Sigmoid colon (tissue), 7 donors: ENCODE measurements around the gene JAM2. TPM values are rescaled to one million over a fixed set of nuclear protein-coding genes. Genes with fewer than 3 reads are reported as not detected.

Experiments
- DNase-seq: peaks from one replicate; pipeline ENCODE4 v3.0.0-alpha.2; 2019
- H3K27ac ChIP-seq, 4 donors: fragments of 200-600 bp; sonication (generic); one replicate each; pipeline ENCODE4 v1.5.1; 2016 to 2019; ENCODE audit warnings: mild to moderate bottlenecking in 1 of 4
- H3K27me3 ChIP-seq, 3 donors: fragments of 200-600 bp; sonication (generic); one replicate each; pipeline ENCODE4 v1.5.1; 2019; ENCODE audit warnings: mild to moderate bottlenecking in 1 of 3
- H3K36me3 ChIP-seq, 4 donors: fragments of 200-600 bp; sonication (generic); one replicate each; pipeline ENCODE4 v1.5.1; 2016 to 2019
- H3K4me1 ChIP-seq, 4 donors: fragments of 200-600 bp; sonication (generic); one replicate each; pipeline ENCODE4 v1.5.1; 2017 to 2019
- H3K4me3 ChIP-seq, 4 donors: fragments of 200-600 bp; sonication (generic); one replicate each; pipeline ENCODE4 v1.5.1; 2017 to 2019; ENCODE audit warnings: mild to moderate bottlenecking in 2 of 4, moderate library complexity in 1 of 4
- H3K9me3 ChIP-seq, 4 donors: fragments of 200-600 bp in 3 of 4; sonication (generic) in 3 of 4; one replicate each; pipeline versions ENCODE4 v1.5.1 to v1.6.1; 2013 to 2019
- EP300 ChIP-seq, 4 donors: sonication (generic); formaldehyde crosslinking; IDR thresholded peaks; one replicate each; pipeline ENCODE4 v1.6.1; 2017; ENCODE audit warnings: antibody characterized with exemption in 4 of 4
- POLR2A ChIP-seq, 2 donors: fragments of 450-650 bp; IDR thresholded peaks; one replicate each; pipeline ENCODE4 v1.6.1; 2016; ENCODE audit warnings: antibody characterized with exemption in 2 of 2, mild to moderate bottlenecking in 2 of 2, moderate library complexity in 2 of 2
- POLR2AphosphoS5 ChIP-seq, 4 donors: sonication (generic); formaldehyde crosslinking; IDR thresholded peaks; one replicate each; pipeline ENCODE4 v1.6.1; 2017; ENCODE audit warnings: antibody characterized with exemption in 4 of 4
- WGBS, 2 donors: extraction: QIAGEN DNeasy Blood & Tissue Kit; methylation state at CpG; one replicate each; pipeline ENCODE4 v1.1.7; 2013; 5-methylcytosine and 5-hydroxymethylcytosine counted together
- intact Hi-C: fragments of 100-400 bp; cut with DNase I; formaldehyde crosslinking; loops from one replicate; pipeline ENCODE4 v1.15.1; 2023
- polyA plus RNA-seq, 3 donors: library from polyadenylated mRNA; stranded (reverse); fragments of 200-250 nt; gene quantifications; one replicate each; pipeline ENCODE4 v1.2.3, GENCODE V29; 2013
- total RNA-seq, 4 donors: library from RNA; depleted of rRNA; stranded (reverse); fragments of >200 nt; gene quantifications; one replicate each; pipeline ENCODE4 v1.1.0, GENCODE V29; 2016
- TF ChIP-seq, protein P1 (sequence below), 4 experiments: fragments of 450-650 bp in 3 of 4; fragments of 200-600 bp in 1 of 4; IDR thresholded peaks; one replicate each; pipeline ENCODE4 v1.5.1; 2016 to 2019; ENCODE audit warnings: antibody characterized with exemption in 4 of 4, mild to moderate bottlenecking in 3 of 4, moderate library complexity in 2 of 4
- donor health status: healthy with polysubstance abuse.
- donor health status: Bipolar disorder and iron deficiency.
- donor health status: healthy.

The JAM2 gene
- total and polyA plus RNA-seq, 7 donors: 0.46 to 31.6 (median 13.0) TPM

DNA sequence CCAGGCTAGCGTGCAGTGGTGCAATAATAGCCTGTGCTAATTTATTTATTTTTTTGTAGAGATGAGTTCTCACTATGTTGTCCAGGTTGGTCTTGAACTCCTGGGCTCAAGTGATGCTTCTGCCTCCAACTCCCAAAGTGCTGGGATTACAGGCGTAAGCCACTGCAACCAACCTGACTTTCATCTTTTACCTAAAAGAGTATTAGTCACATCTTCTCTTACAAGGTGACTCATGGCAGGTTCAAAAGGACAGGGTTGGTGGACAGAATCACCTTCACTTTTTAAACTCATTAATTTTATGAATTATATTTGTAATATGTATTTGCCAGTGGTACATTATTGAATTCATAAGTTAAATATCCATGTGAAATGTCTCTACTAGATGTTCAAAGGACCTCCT, 18.1 kb downstream of the JAM2 start:
- no peak for DNase-seq
- Histone ChIP-seq H3K9me3 (no peaks in the 10 kb centered on the region), H3K4me3 (no peak overlapping the region), H3K4me1 (no peaks in the 10 kb centered on the region), H3K27me3 (no peaks in the 10 kb centered on the region), H3K36me3 (no peaks in the 10 kb centered on the region), H3K27ac (no peak overlapping the region)
- TF ChIP-seq POLR2AphosphoS5 (IDR thresholded peaks at IDR 0.05) (no peak), EP300 (IDR thresholded peaks at IDR 0.05) (no peak), POLR2A (IDR thresholded peaks at IDR 0.05) (no peak)
- TF ChIP-seq, protein P1, sequence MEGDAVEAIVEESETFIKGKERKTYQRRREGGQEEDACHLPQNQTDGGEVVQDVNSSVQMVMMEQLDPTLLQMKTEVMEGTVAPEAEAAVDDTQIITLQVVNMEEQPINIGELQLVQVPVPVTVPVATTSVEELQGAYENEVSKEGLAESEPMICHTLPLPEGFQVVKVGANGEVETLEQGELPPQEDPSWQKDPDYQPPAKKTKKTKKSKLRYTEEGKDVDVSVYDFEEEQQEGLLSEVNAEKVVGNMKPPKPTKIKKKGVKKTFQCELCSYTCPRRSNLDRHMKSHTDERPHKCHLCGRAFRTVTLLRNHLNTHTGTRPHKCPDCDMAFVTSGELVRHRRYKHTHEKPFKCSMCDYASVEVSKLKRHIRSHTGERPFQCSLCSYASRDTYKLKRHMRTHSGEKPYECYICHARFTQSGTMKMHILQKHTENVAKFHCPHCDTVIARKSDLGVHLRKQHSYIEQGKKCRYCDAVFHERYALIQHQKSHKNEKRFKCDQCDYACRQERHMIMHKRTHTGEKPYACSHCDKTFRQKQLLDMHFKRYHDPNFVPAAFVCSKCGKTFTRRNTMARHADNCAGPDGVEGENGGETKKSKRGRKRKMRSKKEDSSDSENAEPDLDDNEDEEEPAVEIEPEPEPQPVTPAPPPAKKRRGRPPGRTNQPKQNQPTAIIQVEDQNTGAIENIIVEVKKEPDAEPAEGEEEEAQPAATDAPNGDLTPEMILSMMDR (IDR thresholded peaks at IDR 0.05): no peak
- WGBS, 2 donors: 92 to 93% methylated on average over 2 of the region's 2 CpGs
- intact Hi-C loops: no loop called here

DNA sequence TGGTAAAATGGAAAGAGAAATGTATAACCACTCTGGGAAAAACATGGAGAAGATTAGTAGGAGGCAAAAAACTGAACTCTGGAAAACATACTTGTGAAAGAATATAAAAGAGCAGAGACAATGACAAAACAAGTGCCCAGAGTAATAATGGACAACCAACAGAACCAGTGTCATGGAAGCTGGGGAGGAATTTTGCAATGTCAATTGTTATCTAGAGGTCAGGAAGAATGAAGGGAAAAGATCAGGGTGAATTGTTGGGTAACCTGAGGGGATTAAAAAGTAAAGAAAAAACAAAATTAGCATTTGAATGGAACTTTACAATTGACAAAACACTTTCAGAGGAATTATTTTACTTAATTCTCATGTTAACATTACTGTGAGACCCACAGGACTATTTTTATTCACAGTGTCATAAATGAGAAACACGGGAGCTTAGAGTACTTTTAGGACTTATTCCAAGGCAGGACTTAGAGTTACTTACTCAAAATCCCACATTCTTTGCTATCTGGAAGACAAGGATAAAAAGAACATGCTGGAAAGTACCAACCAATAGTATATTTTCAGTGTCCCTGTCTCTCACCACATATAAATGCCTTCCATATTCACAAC, 19.5 kb downstream of the JAM2 start:
- DNase-seq: no peak
- Histone ChIP-seq H3K9me3 (no peaks in the 10 kb centered on the region), H3K27ac (peak overlapping the region in 1 of 4 donors; percentile 5), H3K4me3 (no peak overlapping the region), H3K4me1 (no peaks in the 10 kb centered on the region), H3K36me3 (no peaks in the 10 kb centered on the region), H3K27me3 (no peaks in the 10 kb centered on the region)
- intact Hi-C loops: no loop called here
- no peak for TF ChIP-seq POLR2A (IDR thresholded peaks at IDR 0.05)
- WGBS, 2 donors: 34 to 63% methylated on average over 1 of the region's 1 CpG

DNA sequence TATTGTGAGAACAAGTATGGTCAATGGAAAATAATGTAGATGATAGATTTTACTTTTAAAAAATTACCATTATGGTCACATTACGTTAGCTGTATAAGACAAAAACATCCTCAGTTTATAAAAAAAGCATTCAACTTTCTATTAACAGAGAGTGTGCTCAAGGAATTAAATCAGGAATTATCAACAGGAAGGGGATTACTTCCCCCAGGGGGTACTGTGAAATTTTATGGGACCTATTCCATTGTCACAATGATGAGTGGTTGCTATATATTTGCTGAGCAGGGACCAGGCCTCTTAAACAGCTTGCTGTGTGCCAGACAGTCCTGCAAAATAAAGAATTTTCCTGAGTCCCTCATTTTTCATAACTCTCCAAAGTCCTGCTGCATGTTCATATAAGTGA, 21.2 kb downstream of the JAM2 start:
- 45 to 98% methylated on average over 1 of the region's 1 CpG for WGBS, 2 donors
- Histone ChIP-seq H3K4me1 (no peaks in the 10 kb centered on the region), H3K4me3 (no peak overlapping the region), H3K27ac (no peak overlapping the region), H3K9me3 (no peaks in the 10 kb centered on the region), H3K27me3 (no peaks in the 10 kb centered on the region), H3K36me3 (no peaks in the 10 kb centered on the region)
- no peak for DNase-seq
- TF ChIP-seq, protein P1 (IDR thresholded peaks at IDR 0.05): no peak
- TF ChIP-seq POLR2AphosphoS5 (IDR thresholded peaks at IDR 0.05): no peak
- no peak for TF ChIP-seq POLR2A (IDR thresholded peaks at IDR 0.05)
- no peak for TF ChIP-seq EP300 (IDR thresholded peaks at IDR 0.05)
- intact Hi-C loops: no loop called here

DNA sequence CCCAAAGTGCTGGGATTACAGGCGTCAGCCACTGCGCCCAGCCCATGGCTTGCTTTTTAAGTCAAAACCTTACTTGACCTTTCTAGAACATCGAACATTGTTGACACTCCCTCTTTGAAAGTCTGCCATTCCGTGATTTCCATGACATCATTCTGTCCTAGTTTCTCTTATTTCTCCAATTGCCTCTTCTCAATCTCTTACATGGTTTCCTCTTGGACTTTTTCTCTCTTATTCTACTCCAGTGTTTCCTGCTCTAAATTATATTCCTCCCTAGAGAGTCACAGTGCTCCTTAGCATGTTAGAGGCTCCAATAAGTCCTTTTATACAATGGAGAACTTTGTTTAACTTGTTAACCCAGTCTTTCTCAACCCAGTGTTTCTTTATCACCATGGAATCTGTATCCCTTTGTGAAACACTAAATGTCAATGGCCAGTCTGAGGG, 25.5 kb downstream of the JAM2 start:
- no peaks in the 10 kb centered on the region for H3K36me3 ChIP-seq
- no peak for DNase-seq
- no peaks in the 10 kb centered on the region for H3K4me1 ChIP-seq
- H3K27me3 ChIP-seq: no peaks in the 10 kb centered on the region
- no peak overlapping the region for H3K4me3 ChIP-seq
- TF ChIP-seq POLR2A (IDR thresholded peaks at IDR 0.05): no peak
- no peak for TF ChIP-seq POLR2AphosphoS5 (IDR thresholded peaks at IDR 0.05)
- TF ChIP-seq, protein P1 (IDR thresholded peaks at IDR 0.05): no peak
- no peak for TF ChIP-seq EP300 (IDR thresholded peaks at IDR 0.05)
- 77 to 82% methylated on average over 4 of the region's 4 CpGs for WGBS, 2 donors
- H3K27ac ChIP-seq: peak overlapping the region in 1 of 4 donors; percentile 23
- H3K9me3 ChIP-seq: no peaks in the 10 kb centered on the region
- intact Hi-C loops: no loop called here

DNA sequence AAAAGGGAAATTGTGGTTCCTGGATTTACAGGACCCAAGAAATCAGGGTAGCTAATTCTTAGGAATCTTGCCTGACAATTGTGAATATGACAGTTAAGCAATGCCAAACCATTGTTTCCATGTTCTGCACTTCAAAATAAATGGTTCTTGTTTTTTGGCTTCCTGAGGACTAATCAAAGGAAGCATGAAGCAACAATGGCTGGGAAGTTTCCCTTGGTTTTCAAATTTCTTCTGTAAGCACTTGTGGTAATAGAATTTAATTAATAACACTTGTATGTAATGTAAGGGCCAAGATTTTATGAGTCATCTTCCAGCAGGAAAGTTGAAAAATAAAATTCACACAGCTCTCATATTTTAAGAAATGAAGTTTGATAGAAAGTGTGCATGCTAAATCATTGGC, 31.7 kb downstream of the JAM2 start:
- Histone ChIP-seq H3K36me3 (no peaks in the 10 kb centered on the region), H3K4me1 (peaks cover 0 to 5% (median 0%) of the 10 kb centered on the region in 4 donors), H3K9me3 (no peaks in the 10 kb centered on the region), H3K4me3 (no peak overlapping the region), H3K27me3 (no peaks in the 10 kb centered on the region), H3K27ac (peak overlapping the region in 3 of 4 donors; percentile 11 to 50 (median 43))
- intact Hi-C loops: no loop called here
- no peak for DNase-seq
- TF ChIP-seq EP300 (IDR thresholded peaks at IDR 0.05) (no peak), POLR2AphosphoS5 (IDR thresholded peaks at IDR 0.05) (peak in 1 of 4 donors; percentile 51)

DNA sequence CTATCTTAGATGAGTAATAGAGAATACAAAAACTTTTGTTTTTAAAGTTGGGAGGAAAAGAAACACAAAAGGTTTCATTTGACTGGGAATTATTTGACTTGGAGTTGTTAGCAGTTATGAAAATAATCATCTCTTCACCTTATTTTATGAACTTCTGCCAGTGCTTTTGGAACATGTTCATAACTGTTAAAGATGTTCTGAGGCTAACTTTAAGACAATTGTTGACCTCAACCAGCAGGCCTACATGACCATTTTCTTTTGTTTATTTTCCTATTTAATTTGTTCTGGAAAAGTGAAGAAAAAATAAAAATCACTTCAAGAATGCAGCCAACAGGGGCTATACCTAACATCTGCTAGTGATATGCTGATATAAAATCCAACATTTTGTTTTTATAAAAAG, 37.4 kb downstream of the JAM2 start:
- TF ChIP-seq EP300 (IDR thresholded peaks at IDR 0.05) (no peak), POLR2AphosphoS5 (IDR thresholded peaks at IDR 0.05) (no peak), POLR2A (IDR thresholded peaks at IDR 0.05) (no peak)
- TF ChIP-seq, protein P1 (IDR thresholded peaks at IDR 0.05): no peak
- Histone ChIP-seq H3K9me3 (no peaks in the 10 kb centered on the region), H3K27me3 (no peaks in the 10 kb centered on the region), H3K36me3 (no peaks in the 10 kb centered on the region), H3K4me1 (no peaks in the 10 kb centered on the region), H3K27ac (peak overlapping the region in 2 of 4 donors; percentile 15 to 38), H3K4me3 (no peak overlapping the region)
- intact Hi-C loops: no loop called here
- no peak for DNase-seq
